Small intestine (tissue), 7 donors: ENCODE data around the gene CCL19. TPM values are rescaled to one million over a fixed set of nuclear protein-coding genes. Genes with fewer than 3 reads are reported as not detected.
A peak's percentile ranks its signal among the peaks of the same experiment; 100 is the strongest.

Experiments used
- DNase-seq, 2 donors: peaks; one replicate each; pipeline versions ENCODE4 v3.0.0 to v3.0.0-alpha.2; 2013
- FAIRE-seq: peaks from 2 replicates; lab custom pipeline; 2012; peaks lifted over from hg19 to GRCh38; lab: Jason Lieb, UNC
- H3K27ac ChIP-seq, 3 donors: one replicate each; pipeline ENCODE4 v1.5.1; 2013; ENCODE audit warnings: low read length in 2 of 3, mild to moderate bottlenecking in 2 of 3, control low read depth in 1 of 3, inconsistent platforms in 1 of 3, low read depth in 1 of 3, moderate library complexity in 1 of 3
- H3K27me3 ChIP-seq, 3 donors: one replicate each; pipeline ENCODE4 v1.6.1; 2013; ENCODE audit warnings: low read length in 3 of 3, inconsistent platforms in 1 of 3; ENCODE audit not compliant: control insufficient read depth in 3 of 3, insufficient read depth in 3 of 3
- H3K36me3 ChIP-seq, 3 donors: one replicate each; pipeline ENCODE4 v1.6.1; 2013; ENCODE audit warnings: low read length in 3 of 3, inconsistent platforms in 1 of 3, low read depth in 1 of 3, mild to moderate bottlenecking in 1 of 3, moderate library complexity in 1 of 3; ENCODE audit not compliant: control insufficient read depth in 3 of 3, insufficient read depth in 2 of 3
- H3K4me1 ChIP-seq, 3 donors: one replicate each; pipeline ENCODE4 v1.6.1; 2013; ENCODE audit warnings: low read length in 2 of 3, inconsistent platforms in 1 of 3, low read depth in 1 of 3, mild to moderate bottlenecking in 1 of 3, moderate library complexity in 1 of 3; ENCODE audit not compliant: control insufficient read depth in 3 of 3, insufficient read depth in 2 of 3
- H3K4me3 ChIP-seq, 3 donors: one replicate each; pipeline ENCODE4 v1.5.1; 2013; ENCODE audit warnings: low read length in 3 of 3, control low read depth in 1 of 3, inconsistent platforms in 1 of 3, low read depth in 1 of 3, mild to moderate bottlenecking in 1 of 3, moderate library complexity in 1 of 3
- H3K9me3 ChIP-seq, 2 donors: one replicate each; pipeline ENCODE4 v1.6.1; 2013; ENCODE audit warnings: low read depth in 1 of 2, low read length in 1 of 2; ENCODE audit not compliant: control insufficient read depth in 2 of 2, insufficient read depth in 1 of 2
- WGBS, 3 donors: extraction: QIAGEN DNeasy Blood & Tissue Kit; methylation state at CpG; one replicate each; pipeline ENCODE4 v1.1.7; 2013; 5-methylcytosine and 5-hydroxymethylcytosine counted together
- polyA plus RNA-seq, 4 donors: library from polyadenylated mRNA; stranded (reverse) in 3 of 4; unstranded in 1 of 4; fragments of 200-250 nt in 3 of 4; fragments of 120-200 nt in 1 of 4; gene quantifications; one replicate each; pipeline versions ENCODE4 v1.2.1 to v1.2.3, GENCODE V29; 2013
- donor health status: healthy with polysubstance abuse.
- donor health status: control.
- donor health status: control.
- donor health status: Bipolar disorder and iron deficiency.
- donor health status: healthy.

The CCL19 gene
- polyA plus RNA-seq, 4 donors = 5.5 to 7.6 TPM; not detected in 2

DNA sequence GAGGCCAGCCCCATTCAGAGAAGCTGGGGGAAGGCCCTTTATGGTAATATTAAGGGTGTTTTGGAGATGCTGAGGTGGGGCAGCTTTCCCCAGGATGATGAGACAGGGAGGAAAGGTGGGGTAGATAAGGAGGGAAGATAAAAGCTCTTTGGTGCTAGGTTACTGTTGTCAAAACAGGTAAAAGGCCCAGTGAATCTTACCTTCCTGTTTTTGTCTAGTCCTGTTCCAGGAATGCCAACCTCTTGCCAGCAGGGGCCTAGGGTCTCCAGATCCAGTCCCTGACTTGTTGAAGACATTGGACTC is 27.8 kb downstream of the CCL19 start:
- H3K9me3 ChIP-seq = no peaks in the 10 kb centered on the region
- H3K4me3 ChIP-seq = no peak overlapping the region
- no peaks in the 10 kb centered on the region for H3K27me3 ChIP-seq
- peaks cover 0 to 9% (median 3%) of the 10 kb centered on the region in 3 donors for H3K4me1 ChIP-seq
- H3K27ac ChIP-seq = no peak overlapping the region
- FAIRE-seq = no peak
- H3K36me3 ChIP-seq = peaks cover 3 to 38% (median 3%) of the 10 kb centered on the region in 3 donors
- DNase-seq = no peak

- Histone ChIP-seq H3K9me3 (no peaks in the 10 kb centered on the region), H3K4me1 (peaks cover 0 to 9% (median 3%) of the 10 kb centered on the region in 3 donors), H3K27me3 (no peaks in the 10 kb centered on the region), H3K36me3 (peaks cover 2 to 40% (median 3%) of the 10 kb centered on the region in 3 donors), H3K27ac (no peak within 1 kb of the TSS), H3K4me3 (no peak within 1 kb of the TSS)
- DNase-seq = no peak
- 81 to 90% (median 83%) methylated on average over 4 of the region's 4 CpGs for WGBS, 3 donors
- no peak for FAIRE-seq
These were observed 28.4 kb downstream of the CCL19 start, which contains the start of gene CCL27 for GRCh38 chr9:34662526-34663302. TSS of gene CCL27 (minus strand) at chr9:34662657. CDS start at chr9:34662633, 24 bp downstream.

DNA sequence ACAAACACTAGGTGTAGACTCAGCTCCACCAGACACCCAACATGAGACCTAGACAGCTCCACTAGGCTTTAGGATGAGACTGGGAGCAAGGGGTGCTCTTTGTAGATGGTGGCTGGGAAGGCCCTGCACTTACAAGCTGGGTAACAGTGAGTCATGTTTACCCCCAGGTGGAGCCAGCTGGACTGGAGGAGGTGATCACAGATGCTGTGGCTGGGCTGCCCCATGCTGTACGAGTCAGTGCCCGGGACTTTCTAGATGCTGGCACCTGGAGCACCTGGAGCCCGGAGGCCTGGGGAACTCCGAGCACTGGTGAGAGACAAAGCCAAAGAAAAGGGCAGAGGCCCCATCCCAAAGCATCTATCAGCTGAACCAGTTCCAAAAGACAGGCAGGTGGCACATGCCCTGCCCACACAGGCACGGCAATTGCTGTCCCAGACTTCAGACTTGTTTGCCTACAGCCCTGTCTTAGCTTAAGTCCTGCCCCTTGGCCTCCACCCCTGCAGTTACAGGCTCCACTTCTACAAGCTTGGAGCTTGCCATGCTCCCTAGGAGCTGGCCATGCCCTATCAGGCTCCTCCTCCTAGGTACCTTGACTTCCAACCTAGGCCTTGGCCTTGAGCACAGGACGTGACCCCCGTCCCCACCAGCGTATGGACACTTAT is 31.4 kb downstream of the CCL19 start:
- Histone ChIP-seq H3K4me1 (peaks cover 0 to 16% (median 2%) of the 10 kb centered on the region in 3 donors), H3K27ac (no peak overlapping the region), H3K36me3 (peaks cover 2 to 41% (median 3%) of the 10 kb centered on the region in 3 donors), H3K4me3 (no peak overlapping the region), H3K9me3 (no peaks in the 10 kb centered on the region), H3K27me3 (no peaks in the 10 kb centered on the region)
- FAIRE-seq (no peak), DNase-seq (peak in 1 of 2 donors; percentile 57)
- whole genome bisulfite sequencing, 3 donors = 29 to 68% (median 53%) methylated on average over 8 of the region's 8 CpGs

DNA sequence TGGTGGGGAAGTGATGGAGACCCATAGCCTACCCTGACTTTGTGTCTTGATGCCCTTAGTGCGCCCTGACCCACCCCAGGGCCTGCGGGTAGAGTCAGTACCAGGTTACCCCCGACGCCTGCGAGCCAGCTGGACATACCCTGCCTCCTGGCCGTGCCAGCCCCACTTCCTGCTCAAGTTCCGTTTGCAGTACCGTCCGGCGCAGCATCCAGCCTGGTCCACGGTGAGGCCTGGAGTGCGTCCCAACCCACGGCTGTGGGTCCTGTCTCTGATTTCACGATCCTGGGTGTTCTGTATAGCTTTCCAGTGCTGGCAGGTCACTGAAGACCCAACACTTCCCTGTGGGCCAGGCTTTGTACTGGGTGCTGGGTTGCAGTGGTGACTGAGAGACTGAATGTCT is 32.6 kb downstream of the CCL19 start:
- H3K4me1 ChIP-seq = peaks cover 0 to 22% (median 0%) of the 10 kb centered on the region in 3 donors
- 92 to 96% (median 94%) methylated on average over 14 of the region's 14 CpGs for WGBS, 3 donors
- FAIRE-seq (no peak), DNase-seq (no peak)
- no peak overlapping the region for H3K4me3 ChIP-seq
- no peaks in the 10 kb centered on the region for H3K27me3 ChIP-seq
- no peaks in the 10 kb centered on the region for H3K9me3 ChIP-seq
- H3K27ac ChIP-seq = no peak overlapping the region
- peaks cover 2 to 41% (median 3%) of the 10 kb centered on the region in 3 donors for H3K36me3 ChIP-seq

- Histone ChIP-seq H3K27me3 (no peaks in the 10 kb centered on the region), H3K9me3 (no peaks in the 10 kb centered on the region)
These were observed 34.1 kb downstream of the CCL19 start for GRCh38 chr9:34656992-34657391.

DNA sequence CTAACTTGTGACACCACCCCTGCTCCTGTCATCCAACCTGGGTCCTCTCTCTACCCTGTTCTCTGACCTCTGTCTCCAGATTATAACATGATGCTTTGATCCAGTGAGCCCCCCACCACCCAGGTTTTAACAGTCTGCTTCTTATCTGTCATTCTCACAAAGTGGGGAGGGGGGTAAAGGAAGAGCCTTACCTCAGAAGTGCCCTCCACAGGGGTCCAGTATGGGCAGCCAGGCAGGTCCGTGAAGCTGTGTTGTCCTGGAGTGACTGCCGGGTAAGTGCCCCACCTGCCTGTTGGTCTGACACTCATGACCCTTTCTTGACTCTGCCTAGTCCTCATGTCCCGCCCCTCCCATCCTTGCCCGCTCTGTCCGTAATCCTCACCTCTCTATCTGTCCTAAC is 35.7 kb downstream of the CCL19 start:
- no peaks in the 10 kb centered on the region for H3K9me3 ChIP-seq
- H3K4me1 ChIP-seq = peaks cover 0 to 48% (median 5%) of the 10 kb centered on the region in 3 donors
- peaks cover 0 to 26% (median 1%) of the 10 kb centered on the region in 3 donors for H3K36me3 ChIP-seq
- 75 to 86% (median 79%) methylated on average over 5 of the region's 5 CpGs for WGBS, 3 donors
- no peak overlapping the region for H3K4me3 ChIP-seq
- H3K27ac ChIP-seq = peak overlapping the region in 1 of 3 donors; percentile 43
- FAIRE-seq = no peak
- DNase-seq = no peak
- H3K27me3 ChIP-seq = no peaks in the 10 kb centered on the region

More at GRCh38 chr9:34656992-34657391, 34.1 kb downstream of the CCL19 start:
- no peak overlapping the region for H3K4me3 ChIP-seq
- H3K4me1 ChIP-seq = peaks cover 0 to 35% (median 4%) of the 10 kb centered on the region in 3 donors
- peaks cover 2 to 32% (median 3%) of the 10 kb centered on the region in 3 donors for H3K36me3 ChIP-seq
- no peak for FAIRE-seq
- DNase-seq = no peak
- 81 to 89% (median 85%) methylated on average over 5 of the region's 5 CpGs for WGBS, 3 donors
- H3K27ac ChIP-seq = no peak overlapping the region

GRCh38 chr9:34654323-34655051 is 36.6 kb downstream of the CCL19 start:
- H3K27me3 ChIP-seq = no peaks in the 10 kb centered on the region
- no peak overlapping the region for H3K4me3 ChIP-seq
- peak overlapping the region in 1 of 3 donors; percentile 87 for H3K27ac ChIP-seq
- FAIRE-seq (no peak), DNase-seq (no peak)
- H3K4me1 ChIP-seq = peaks cover 0 to 48% (median 5%) of the 10 kb centered on the region in 3 donors
- no peaks in the 10 kb centered on the region for H3K9me3 ChIP-seq
- 49 to 64% (median 59%) methylated on average over 11 of the region's 11 CpGs for WGBS, 3 donors
- peaks cover 0 to 26% (median 1%) of the 10 kb centered on the region in 3 donors for H3K36me3 ChIP-seq
